Activated CD4-positive, alpha-beta T cell treated with anti-CD3 and anti-CD28 coated beads, Interleukin-2, amount 10 ng/mL, durations not matched to agents 7 days and 5 days (primary cell): ENCODE data around the gene SLC1A5. TPM values are rescaled to one million over a fixed set of nuclear protein-coding genes. Genes with fewer than 3 reads are reported as not detected.

Experiments used
- CTCF ChIA-PET: fragments of 350-600 bp; sonication (Branson Sonifier 250); formaldehyde crosslinking; loops from one replicate; lab custom pipeline; 2021; ENCODE audit warnings: antibody characterized with exemption; lab: Charles Lee
- POLR2A ChIA-PET: fragments of 350-600 bp; sonication (Branson Sonifier 250); formaldehyde crosslinking; loops from one replicate; lab custom pipeline; 2021; ENCODE audit warnings: antibody characterized with exemption; lab: Charles Lee
- DNase-seq: peaks from one replicate; pipeline ENCODE4 v3.0.0-alpha.2; 2020
- H3K27ac Mint-ChIP-seq: one replicate; pipeline ENCODE4 v1.8.0; 2021; ENCODE audit warnings: mild to moderate bottlenecking, moderate library complexity, mixed read lengths
- H3K27me3 Mint-ChIP-seq: one replicate; pipeline ENCODE4 v1.8.0; 2021; ENCODE audit warnings: mixed read lengths
- H3K36me3 Mint-ChIP-seq: one replicate; pipeline ENCODE4 v1.8.0; 2021; ENCODE audit warnings: low read depth, mixed read lengths
- H3K4me1 Mint-ChIP-seq: one replicate; pipeline ENCODE4 v1.8.0; 2021; ENCODE audit warnings: mixed read lengths
- H3K4me3 Mint-ChIP-seq: one replicate; pipeline ENCODE4 v1.8.0; 2021; ENCODE audit warnings: mild to moderate bottlenecking, moderate library complexity, mixed read lengths
- H3K9me3 Mint-ChIP-seq: one replicate; pipeline ENCODE4 v1.8.0; 2021; ENCODE audit warnings: mixed read lengths
- total RNA-seq, 2 experiments: library from RNA; stranded (reverse); gene quantifications; one replicate each; pipeline ENCODE4 v1.2.3, GENCODE V29; 2021

SLC1A5 gene
- total RNA-seq, 2 experiments from 2014 or later = 104 to 108 TPM

- Mint-ChIP-seq H3K27ac (no peak overlapping the region), H3K9me3 (no peaks in the 10 kb centered on the region), H3K4me1 (peaks cover 55% of the 10 kb centered on the region), H3K4me3 (no peak overlapping the region), H3K36me3 (peaks cover 17% of the 10 kb centered on the region), H3K27me3 (peaks cover 4% of the 10 kb centered on the region)
- ChIA-PET CTCF (interaction anchor here (0.6 to 2.7 kb wide), 5 partner anchors 12 to 455 kb away, joined by 3 to 9 read pairs (median 3); no protein-coding TSS in a partner anchor), POLR2A (no interaction called here)
- DNase-seq = no peak
Observed at GRCh38 chr19:46789371-46789770, 977 bp upstream of the SLC1A5 start.

GRCh38 chr19:46788968-46789338, 559 bp upstream of the SLC1A5 start:
- Mint-ChIP-seq H3K4me1 (peaks cover 59% of the 10 kb centered on the region), H3K36me3 (peaks cover 21% of the 10 kb centered on the region), H3K9me3 (no peaks in the 10 kb centered on the region), H3K27me3 (peaks cover 4% of the 10 kb centered on the region), H3K27ac (peak overlapping the region; percentile 92), H3K4me3 (peak overlapping the region; percentile 97)
- DNase-seq = no peak
- ChIA-PET CTCF (interaction anchor here (0.6 to 2.2 kb wide), 8 partner anchors 9 to 412 kb away, joined by 3 to 9 read pairs (median 5); no protein-coding TSS in a partner anchor), POLR2A (interaction anchor here (0.6 to 0.7 kb wide), 2 partner anchors 65 to 926 kb away, joined by 3 to 9 read pairs; no protein-coding TSS in a partner anchor)

GRCh38 chr19:46787331-46788261, 798 bp downstream of the SLC1A5 start:
- Mint-ChIP-seq H3K4me3 (peak overlapping the region; percentile 97), H3K36me3 (peaks cover 35% of the 10 kb centered on the region), H3K27me3 (no peaks in the 10 kb centered on the region), H3K9me3 (no peaks in the 10 kb centered on the region), H3K4me1 (peaks cover 67% of the 10 kb centered on the region), H3K27ac (peak overlapping the region; percentile 93)
- POLR2A ChIA-PET = interaction anchor here (0.6 kb wide), 1 partner anchor 167 kb away, joined by 4 read pairs; no protein-coding TSS in a partner anchor
- CTCF ChIA-PET = interaction anchor here (0.6 to 2.2 kb wide), 9 partner anchors 8 to 493 kb away, joined by 3 to 9 read pairs (median 5); no protein-coding TSS in a partner anchor
- peak; percentile 49 for DNase-seq

GRCh38 chr19:46787040-46787330, 1.4 kb downstream of the SLC1A5 start:
- DNase-seq = no peak
- peaks cover 37% of the 10 kb centered on the region for H3K36me3 Mint-ChIP-seq
- no peaks in the 10 kb centered on the region for H3K27me3 Mint-ChIP-seq
- H3K27ac Mint-ChIP-seq = peak overlapping the region; percentile 93
- POLR2A ChIA-PET = no interaction called here
- H3K9me3 Mint-ChIP-seq = no peaks in the 10 kb centered on the region
- peak overlapping the region; percentile 97 for H3K4me3 Mint-ChIP-seq
- H3K4me1 Mint-ChIP-seq = peaks cover 67% of the 10 kb centered on the region
- CTCF ChIA-PET = interaction anchor here (1.3 to 2.2 kb wide), 4 partner anchors 10 to 265 kb away, joined by 3 to 9 read pairs (median 5); no protein-coding TSS in a partner anchor

GRCh38 chr19:46786236-46787039, 2.0 kb downstream of the SLC1A5 start:
- no peaks in the 10 kb centered on the region for H3K9me3 Mint-ChIP-seq
- POLR2A ChIA-PET = no interaction called here
- peaks cover 43% of the 10 kb centered on the region for H3K36me3 Mint-ChIP-seq
- CTCF ChIA-PET = interaction anchor here (0.6 to 2.2 kb wide), 3 partner anchors 11 to 1318 kb away, joined by 4 to 9 read pairs (median 6); no protein-coding TSS in a partner anchor
- peak; percentile 87 for DNase-seq
- peak overlapping the region; percentile 97 for H3K4me3 Mint-ChIP-seq
- H3K27ac Mint-ChIP-seq = peak overlapping the region; percentile 93
- peaks cover 67% of the 10 kb centered on the region for H3K4me1 Mint-ChIP-seq
- H3K27me3 Mint-ChIP-seq = no peaks in the 10 kb centered on the region

- ChIA-PET POLR2A (no interaction called here), CTCF (interaction anchor here (2.2 to 2.5 kb wide), 2 partner anchors 19 to 55 kb away, joined by 8 to 16 read pairs; no protein-coding TSS in a partner anchor)
- no peaks in the 10 kb centered on the region for H3K27me3 Mint-ChIP-seq
- peak overlapping the region; percentile 93 for H3K27ac Mint-ChIP-seq
- H3K36me3 Mint-ChIP-seq = peaks cover 47% of the 10 kb centered on the region
- H3K4me3 Mint-ChIP-seq = peak overlapping the region; percentile 97
- no peaks in the 10 kb centered on the region for H3K9me3 Mint-ChIP-seq
- no peak for DNase-seq
- peaks cover 62% of the 10 kb centered on the region for H3K4me1 Mint-ChIP-seq
Observed at GRCh38 chr19:46785980-46786235, 2.5 kb downstream of the SLC1A5 start.

- CTCF ChIA-PET = interaction anchor here (1.0 to 2.5 kb wide), 7 partner anchors 13 to 71 kb away, joined by 3 to 16 read pairs (median 5); no protein-coding TSS in a partner anchor
- Mint-ChIP-seq H3K9me3 (no peaks in the 10 kb centered on the region), H3K36me3 (peaks cover 48% of the 10 kb centered on the region), H3K27me3 (no peaks in the 10 kb centered on the region), H3K4me1 (peaks cover 62% of the 10 kb centered on the region), H3K27ac (peak overlapping the region; percentile 93), H3K4me3 (peak overlapping the region; percentile 97)
- POLR2A ChIA-PET = no interaction called here
- no peak for DNase-seq
Observed at GRCh38 chr19:46785054-46785979, 3.1 kb downstream of the SLC1A5 start.

GRCh38 chr19:46784262-46785053, 3.9 kb downstream of the SLC1A5 start:
- peak overlapping the region; percentile 93 for H3K27ac Mint-ChIP-seq
- peaks cover 60% of the 10 kb centered on the region for H3K4me1 Mint-ChIP-seq
- DNase-seq = peak; percentile 70
- H3K9me3 Mint-ChIP-seq = no peaks in the 10 kb centered on the region
- ChIA-PET CTCF (interaction anchor here (1.0 to 2.5 kb wide), 9 partner anchors 12 to 95 kb away, joined by 3 to 16 read pairs (median 4); no protein-coding TSS in a partner anchor), POLR2A (interaction anchor here (0.6 kb wide), 1 partner anchor 30 kb away, joined by 3 read pairs; no protein-coding TSS in a partner anchor)
- no peaks in the 10 kb centered on the region for H3K27me3 Mint-ChIP-seq
- H3K36me3 Mint-ChIP-seq = peaks cover 51% of the 10 kb centered on the region
- H3K4me3 Mint-ChIP-seq = peak overlapping the region; percentile 97

- Mint-ChIP-seq H3K27ac (peak overlapping the region; percentile 93), H3K4me1 (peaks cover 57% of the 10 kb centered on the region), H3K27me3 (no peaks in the 10 kb centered on the region), H3K36me3 (peaks cover 58% of the 10 kb centered on the region), H3K9me3 (no peaks in the 10 kb centered on the region), H3K4me3 (peak overlapping the region; percentile 97)
- CTCF ChIA-PET = interaction anchor here (0.6 to 2.5 kb wide), 7 partner anchors 11 to 159 kb away, joined by 3 to 16 read pairs (median 5); no protein-coding TSS in a partner anchor
- no peak for DNase-seq
- POLR2A ChIA-PET = no interaction called here
Observed at GRCh38 chr19:46783670-46784069, 4.7 kb downstream of the SLC1A5 start.

- DNase-seq = no peak
- Mint-ChIP-seq H3K27me3 (no peaks in the 10 kb centered on the region), H3K27ac (peak overlapping the region; percentile 79), H3K4me1 (peaks cover 63% of the 10 kb centered on the region), H3K36me3 (peaks cover 68% of the 10 kb centered on the region), H3K9me3 (no peaks in the 10 kb centered on the region), H3K4me3 (peak overlapping the region; percentile 97)
- ChIA-PET CTCF (interaction anchor here (1.4 to 1.9 kb wide), 2 partner anchors 16 to 58 kb away, joined by 3 to 9 read pairs; no protein-coding TSS in a partner anchor), POLR2A (no interaction called here)
Observed at GRCh38 chr19:46782355-46783019, 5.9 kb downstream of the SLC1A5 start.
